HCT116 (cell line): ENCODE results near the gene SEMA5A. TPM values are rescaled to one million over a fixed set of nuclear protein-coding genes. Genes with fewer than 3 reads are reported as not detected.

ENCODE experiments used
- ATAC-seq: fragments of 200-7000 bp; cut with Tn5 transposase; 2 replicates; pipeline ENCODE4 v1.9.1; 2020; ENCODE audit warnings: mild to moderate bottlenecking, moderate library complexity
- BruUV-seq: library from RNA; stranded (reverse); fragments of 400-500 nt; replicated peaks from 2 replicates; lab custom pipeline; 2021; lab: Mats Ljungman, UMichigan
- CTCF ChIA-PET: fragments of 300-600 bp; sonication (Branson Sonifier 250); formaldehyde crosslinking; loops from one replicate; lab custom pipeline; 2021; ENCODE audit warnings: antibody characterized with exemption; lab: Charles Lee
- POLR2A ChIA-PET: fragments of 300-600, 350-600 bp; sonication (Branson Sonifier 250); formaldehyde crosslinking; loops from one replicate; lab custom pipeline; 2021; ENCODE audit warnings: antibody characterized with exemption; lab: Charles Lee
- RAD21 ChIA-PET, 2 experiments: fragments of 300-600 bp; sonication (Branson Sonifier 250); formaldehyde crosslinking; loops; one replicate each; lab custom pipeline; 2023; ENCODE audit warnings: low total read pairs in 2 of 2; ENCODE audit not compliant: uncharacterized antibody in 2 of 2, unreplicated experiment in 2 of 2, low non-redundant PET in 1 of 2; lab: Charles Lee
- DNase-seq: peaks from one replicate; pipeline ENCODE4 v3.0.0-alpha.2; 2010; ENCODE audit warnings: low read depth, low spot score
- H2AFZ ChIP-seq: fragments of 200-600 bp; shearing (Covaris generic), sonication (generic); 2 replicates; pipeline ENCODE4 v1.6.1; 2017; ENCODE audit warnings: low read depth, mixed run types, mixed read lengths, antibody characterized with exemption, low read length; ENCODE audit not compliant: poor library complexity, severe bottlenecking
- H3K27ac ChIP-seq: 2 replicates; pipeline ENCODE4 v1.5.1; 2012; ENCODE audit warnings: low read depth, low read length
- H3K27me3 ChIP-seq: fragments of 200-600 bp; sonication (generic); 2 replicates; pipeline ENCODE4 v1.6.1; 2016; ENCODE audit warnings: mixed run types, low read length, mixed read lengths; ENCODE audit not compliant: insufficient read depth
- H3K36me3 ChIP-seq, 2 experiments: fragments of 200-500 bp in 1 of 2; fragments of 200-600 bp in 1 of 2; sonication (Bioruptor generic) in 1 of 2; sonication (generic) in 1 of 2; 2 replicates each; pipeline versions ENCODE4 v1.5.1 to v1.6.1; 2014 to 2016; ENCODE audit warnings: low read length in 2 of 2, inconsistent platforms in 1 of 2, mixed read lengths in 1 of 2, mixed run types in 1 of 2; ENCODE audit not compliant: insufficient read depth in 2 of 2, control insufficient read depth in 1 of 2
- H3K4me1 ChIP-seq, 2 experiments: fragments of 200-600 bp in 1 of 2; sonication (generic) in 1 of 2; 2 replicates each; pipeline versions ENCODE4 v1.5.1 to v1.6.1; 2012 to 2017; ENCODE audit warnings: low read length in 2 of 2, inconsistent platforms in 1 of 2, mild to moderate bottlenecking in 1 of 2, mixed read lengths in 1 of 2, mixed run types in 1 of 2, moderate library complexity in 1 of 2; ENCODE audit not compliant: insufficient read depth in 2 of 2, control insufficient read depth in 1 of 2
- H3K4me2 ChIP-seq: fragments of 200-600 bp; sonication (generic); 2 replicates; pipeline ENCODE4 v1.6.1; 2017; ENCODE audit warnings: mixed run types, low read length, mixed read lengths
- H3K4me3 ChIP-seq, 2 experiments: fragments of 200-600 bp in 1 of 2; sonication (generic) in 1 of 2; replicated peaks in 1 of 2; 2 replicates each; pipeline ENCODE4 v1.5.1; 2011 to 2016; ENCODE audit warnings: low read length in 2 of 2, control low read depth in 1 of 2, low read depth in 1 of 2, mild to moderate bottlenecking in 1 of 2, mixed read lengths in 1 of 2, mixed run types in 1 of 2
- H3K79me2 ChIP-seq: fragments of 200-600 bp; sonication (generic); 2 replicates; pipeline ENCODE4 v1.6.1; 2017; ENCODE audit warnings: mild to moderate bottlenecking, mixed run types, low read length, moderate library complexity, mixed read lengths; ENCODE audit not compliant: insufficient read depth
- H3K9ac ChIP-seq: fragments of 200-600 bp; sonication (generic); 2 replicates; pipeline ENCODE4 v1.6.1; 2016; ENCODE audit warnings: low read length, mixed read lengths
- H3K9me2 ChIP-seq: fragments of 200-600 bp; sonication (generic), shearing (Covaris generic); 2 replicates; pipeline ENCODE4 v1.6.1; 2017; ENCODE audit warnings: mixed run types, mild to moderate bottlenecking, moderate library complexity; ENCODE audit not compliant: insufficient read depth
- H3K9me3 ChIP-seq, 2 experiments: fragments of 200-500 bp in 1 of 2; fragments of 200-600 bp in 1 of 2; sonication (Bioruptor generic) in 1 of 2; sonication (generic) in 1 of 2; 2 replicates each; pipeline ENCODE4 v1.6.1; 2014 to 2017; ENCODE audit warnings: low read length in 2 of 2, mixed read lengths in 2 of 2, inconsistent platforms in 1 of 2, low read depth in 1 of 2, mild to moderate bottlenecking in 1 of 2, mixed run types in 1 of 2, moderate library complexity in 1 of 2; ENCODE audit not compliant: control insufficient read depth in 1 of 2, insufficient read depth in 1 of 2
- H4K20me1 ChIP-seq: fragments of 200-600 bp; sonication (generic), shearing (Covaris generic); 2 replicates; pipeline ENCODE4 v1.6.1; 2017; ENCODE audit warnings: mixed run types, mild to moderate bottlenecking, moderate library complexity; ENCODE audit not compliant: insufficient read depth
- ELF1 ChIP-seq: IDR thresholded peaks from 2 replicates; pipeline ENCODE4 v1.6.1; 2012; ENCODE audit warnings: low read depth, borderline replicate concordance
- EZH2phosphoT487 ChIP-seq: fragments of 200-600 bp; IDR thresholded peaks from 2 replicates; pipeline ENCODE4 v1.6.1; 2018; ENCODE audit warnings: antibody characterized with exemption, borderline replicate concordance
- FOSL1 ChIP-seq: IDR thresholded peaks from 2 replicates; pipeline ENCODE4 v1.6.1; 2012; ENCODE audit warnings: low read depth
- JUND ChIP-seq: IDR thresholded peaks from 2 replicates; pipeline ENCODE4 v1.6.1; 2012
- POLR2A ChIP-seq: IDR thresholded peaks from 2 replicates; pipeline ENCODE4 v1.7.0; 2011; ENCODE audit warnings: borderline replicate concordance; ENCODE audit not compliant: insufficient read depth, insufficient read length; ENCODE audit errors: extremely low read depth
- RAD21 ChIP-seq: IDR thresholded peaks from 2 replicates; pipeline ENCODE4 v1.6.1; 2012; ENCODE audit warnings: low read depth, mild to moderate bottlenecking
- REST ChIP-seq: IDR thresholded peaks from 2 replicates; pipeline ENCODE4 v1.6.1; 2012; ENCODE audit warnings: low read depth
- YY1 ChIP-seq: IDR thresholded peaks from 2 replicates; pipeline ENCODE4 v1.6.1; 2011; ENCODE audit warnings: low read length, low read depth, moderate library complexity, mild to moderate bottlenecking; ENCODE audit not compliant: insufficient replicate concordance; ENCODE audit errors: extremely low read depth
- ZBTB33 ChIP-seq: IDR thresholded peaks from 2 replicates; pipeline ENCODE4 v1.6.1; 2011; ENCODE audit warnings: mild to moderate bottlenecking, low read length, moderate library complexity; ENCODE audit not compliant: insufficient replicate concordance; ENCODE audit errors: extremely low read depth
- ZFX ChIP-seq: fragments of 450-650 bp; IDR thresholded peaks from 2 replicates; pipeline ENCODE4 v1.6.1; 2017
- ZNF274 ChIP-seq: fragments of 200-500 bp; sonication (Bioruptor generic); IDR thresholded peaks from 2 replicates; pipeline ENCODE4 v1.6.1; 2014; ENCODE audit warnings: mild to moderate bottlenecking, low read depth, low read length, inconsistent platforms
- intact Hi-C: fragments of 100-400 bp; cut with micrococcal nuclease; formaldehyde crosslinking; loops from 2 replicates; pipeline ENCODE4 v1.10.0; 2022
- total RNA-seq: library from RNA; stranded (reverse); gene quantifications from one replicate; pipeline ENCODE4 v1.2.1, GENCODE V29; 2021; ENCODE audit not compliant: unreplicated experiment
- TF ChIP-seq, protein P1 (sequence below), 3 experiments: fragments of 200-600 bp in 1 of 3; sonication (generic) in 1 of 3; IDR thresholded peaks in 2 of 3; conservative IDR thresholded peaks in 1 of 3; 2 replicates each; pipeline ENCODE4 v1.5.1; 2012 to 2017; ENCODE audit warnings: low read depth in 2 of 3, low read length in 2 of 3, antibody characterized with exemption in 1 of 3, borderline replicate concordance in 1 of 3, control low read depth in 1 of 3, mild to moderate bottlenecking in 1 of 3, mixed read lengths in 1 of 3, mixed run types in 1 of 3, moderate library complexity in 1 of 3; ENCODE audit not compliant: insufficient read depth in 1 of 3
- TF ChIP-seq, protein P2 (sequence below): IDR thresholded peaks from 2 replicates; pipeline ENCODE4 v1.6.1; 2012

The SEMA5A gene
- total RNA-seq, 1 experiment from 2014 or later = 0.02 TPM

GRCh38 chr5:9557696-9558095 is 11.8 kb upstream of the SEMA5A start (continued):
- TF ChIP-seq ELF1 (no peak), FOSL1 (no peak)
- TF ChIP-seq, protein P1, sequence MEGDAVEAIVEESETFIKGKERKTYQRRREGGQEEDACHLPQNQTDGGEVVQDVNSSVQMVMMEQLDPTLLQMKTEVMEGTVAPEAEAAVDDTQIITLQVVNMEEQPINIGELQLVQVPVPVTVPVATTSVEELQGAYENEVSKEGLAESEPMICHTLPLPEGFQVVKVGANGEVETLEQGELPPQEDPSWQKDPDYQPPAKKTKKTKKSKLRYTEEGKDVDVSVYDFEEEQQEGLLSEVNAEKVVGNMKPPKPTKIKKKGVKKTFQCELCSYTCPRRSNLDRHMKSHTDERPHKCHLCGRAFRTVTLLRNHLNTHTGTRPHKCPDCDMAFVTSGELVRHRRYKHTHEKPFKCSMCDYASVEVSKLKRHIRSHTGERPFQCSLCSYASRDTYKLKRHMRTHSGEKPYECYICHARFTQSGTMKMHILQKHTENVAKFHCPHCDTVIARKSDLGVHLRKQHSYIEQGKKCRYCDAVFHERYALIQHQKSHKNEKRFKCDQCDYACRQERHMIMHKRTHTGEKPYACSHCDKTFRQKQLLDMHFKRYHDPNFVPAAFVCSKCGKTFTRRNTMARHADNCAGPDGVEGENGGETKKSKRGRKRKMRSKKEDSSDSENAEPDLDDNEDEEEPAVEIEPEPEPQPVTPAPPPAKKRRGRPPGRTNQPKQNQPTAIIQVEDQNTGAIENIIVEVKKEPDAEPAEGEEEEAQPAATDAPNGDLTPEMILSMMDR (IDR thresholded peaks at IDR 0.05 in 2 of 3, conservative IDR thresholded peaks at IDR 0.05 in 1 of 3; ENCODE audit: borderline replicate concordance in 1 of 3, insufficient read depth in 1 of 3, low read depth in 2 of 3, low read length in 2 of 3) = no peak
- TF ChIP-seq, protein P2, sequence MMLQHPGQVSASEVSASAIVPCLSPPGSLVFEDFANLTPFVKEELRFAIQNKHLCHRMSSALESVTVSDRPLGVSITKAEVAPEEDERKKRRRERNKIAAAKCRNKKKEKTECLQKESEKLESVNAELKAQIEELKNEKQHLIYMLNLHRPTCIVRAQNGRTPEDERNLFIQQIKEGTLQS = no peak

DNA sequence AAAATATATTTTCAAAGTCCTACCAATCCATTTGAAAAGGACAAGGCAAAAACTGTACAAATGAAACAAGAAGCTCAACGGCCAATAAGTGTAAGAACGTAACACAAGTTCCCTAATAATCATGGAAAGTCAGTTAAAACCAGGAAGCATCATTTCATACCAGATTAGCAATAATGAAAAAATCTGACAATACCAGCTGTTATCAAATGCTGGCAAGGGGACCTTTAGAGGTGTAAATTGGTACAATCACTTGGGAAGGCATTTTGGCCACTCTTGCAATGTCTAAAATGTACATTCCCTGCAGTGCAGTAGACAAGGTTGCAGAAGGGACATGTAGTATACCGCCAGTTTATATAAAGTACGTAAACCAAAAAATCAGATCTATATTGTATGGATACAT is 10.1 kb upstream of the SEMA5A start:
- H3K79me2 ChIP-seq = no peaks in the 10 kb centered on the region
- intact Hi-C loops = no loop called here
- no peaks in the 10 kb centered on the region for H4K20me1 ChIP-seq
- ChIA-PET RAD21 (no interaction called here), POLR2A (no interaction called here), CTCF (no interaction called here)
- no peak overlapping the region for H3K9ac ChIP-seq
- peaks cover 0 to 13% of the 10 kb centered on the region in 2 experiments; a peak in 2 of 4 replicates for H3K9me3 ChIP-seq
- ATAC-seq (no peak), DNase-seq (no peak)
- H3K4me2 ChIP-seq = no peak overlapping the region
- H2AFZ ChIP-seq = no peak overlapping the region
- H3K36me3 ChIP-seq = no peaks in the 10 kb centered on the region
- H3K4me1 ChIP-seq = no peaks in the 10 kb centered on the region
- no peak overlapping the region for H3K4me3 ChIP-seq
- H3K9me2 ChIP-seq = no peaks in the 10 kb centered on the region
- no TSS peak for BruUV-seq
- no peak overlapping the region for H3K27ac ChIP-seq
- H3K27me3 ChIP-seq = no peaks in the 10 kb centered on the region
- TF ChIP-seq, protein P1 (IDR thresholded peaks at IDR 0.05 in 2 of 3, conservative IDR thresholded peaks at IDR 0.05 in 1 of 3; ENCODE audit: borderline replicate concordance in 1 of 3, insufficient read depth in 1 of 3, low read depth in 2 of 3, low read length in 2 of 3) = no peak
- no peak for TF ChIP-seq RAD21
- TF ChIP-seq ZFX = no peak
- no peak for TF ChIP-seq POLR2A
- TF ChIP-seq, protein P2 = no peak
- no peak for TF ChIP-seq EZH2phosphoT487
- no peak for TF ChIP-seq ELF1
- TF ChIP-seq ZBTB33 = no peak
- no peak for TF ChIP-seq FOSL1
- no peak for TF ChIP-seq REST
- no peak for TF ChIP-seq JUND
- no peak for TF ChIP-seq ZNF274
- no peak for TF ChIP-seq YY1
